Heart left ventricle (tissue), 13 donors: ENCODE measurements around the gene IVD.

Experiments
- CTCF ChIP-seq, 12 donors: fragments of 200-600 bp; sonication (generic) in 4 of 12; IDR thresholded peaks; one replicate each; pipeline versions ENCODE4 v1.5.0 to v1.8.0; 2018 to 2022; ENCODE audit warnings: antibody characterized with exemption in 12 of 12, mild to moderate bottlenecking in 5 of 12
- POLR2A ChIP-seq, 2 donors: fragments of 450-650 bp; IDR thresholded peaks; one replicate each; pipeline ENCODE4 v1.6.1; 2017; ENCODE audit warnings: antibody characterized with exemption in 2 of 2, mild to moderate bottlenecking in 2 of 2, moderate library complexity in 2 of 2
- donor health status: ischemic (EF 13 %, LVEDD 7.1; RV severe dilation, severe dysfunction).
- donor health status: DM: no; HTN: yes; CAD: no.
- donor health status: DM: no; HTN: no; CAD: no.
- donor health status: ischemic (EF 25% LVEDD 6.9; RV normal size, moderate dysfunction).
- donor health status: ischemic (EF 25% LVEDD 5.7; RV mildly dilated, moderate dysfunction).
- donor health status: ischemic (EF 35%, LVEDD 5.7; RV mildly dilated, moderate dysfunction).
- donor health status: nonischemic (EF 11% LVEDD 7.7; RV severe dilation, severe dysfunction).
- donor health status: DM: yes; HTN: yes; CAD: no.
- donor health status: PGD.
- donor health status: ischemic (EF 29% LVEDD 5.4; RV normal size, mild dysfunction).
- donor health status: nonischemic (EF 23%, LVEDD 6.1; RV moderate dilation, normal function).

- TF ChIP-seq POLR2A (IDR thresholded peaks at IDR 0.05) (no peak), CTCF (IDR thresholded peaks at IDR 0.05) (no peak)
Measured at GRCh38 chr15:40435710-40436089, 30.1 kb downstream of the IVD start.
